ENCODE data around the gene LMF2.
"Not testable (repeated sequence)": the region's sequence is repeated elsewhere in the genome, so short reads cannot be mapped to it uniquely, and the experiment has no call there.

LMF2 gene

DNA sequence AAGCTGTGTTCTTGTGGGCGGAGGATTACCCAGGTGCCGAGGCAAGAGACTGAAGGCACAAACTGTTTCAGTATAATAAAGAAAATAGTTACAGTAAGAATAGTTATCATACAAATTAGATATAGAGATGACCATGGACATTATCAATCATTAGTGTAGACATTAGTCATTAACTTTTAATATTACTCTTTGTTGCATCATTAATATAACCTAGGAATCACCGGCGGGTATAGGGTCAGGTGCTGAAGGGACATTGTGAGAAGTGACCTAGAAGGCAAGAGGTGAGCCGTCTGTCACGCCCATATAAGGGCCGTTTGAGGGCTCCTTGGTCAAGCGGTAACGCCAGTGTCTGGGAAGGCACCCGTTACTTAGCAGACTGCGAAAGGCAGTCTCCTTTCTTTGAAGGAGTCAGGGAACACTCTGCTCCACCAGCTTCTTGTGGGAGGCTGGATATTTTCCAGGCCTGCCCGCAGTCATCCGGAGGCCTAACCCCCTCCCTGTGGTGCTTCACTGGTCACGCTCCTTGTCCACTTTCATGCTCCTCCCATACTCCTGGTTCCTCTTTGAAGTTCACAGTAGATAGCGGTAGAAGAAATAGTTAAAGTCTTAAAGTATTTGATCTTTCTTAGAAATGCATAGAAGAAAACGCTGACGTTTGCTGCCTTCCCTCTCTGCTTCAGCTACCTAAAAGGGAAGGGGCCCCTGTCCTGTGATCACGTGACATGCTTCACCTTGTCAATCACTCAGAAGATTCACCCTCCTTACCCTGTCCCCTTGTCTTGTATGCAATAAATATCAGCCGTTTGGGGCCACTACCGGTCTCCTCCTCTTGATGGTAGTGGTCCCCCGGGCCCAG, 26.6 kb upstream of the LMF2 start:
- DNase-seq = not testable (repeated sequence)

DNA sequence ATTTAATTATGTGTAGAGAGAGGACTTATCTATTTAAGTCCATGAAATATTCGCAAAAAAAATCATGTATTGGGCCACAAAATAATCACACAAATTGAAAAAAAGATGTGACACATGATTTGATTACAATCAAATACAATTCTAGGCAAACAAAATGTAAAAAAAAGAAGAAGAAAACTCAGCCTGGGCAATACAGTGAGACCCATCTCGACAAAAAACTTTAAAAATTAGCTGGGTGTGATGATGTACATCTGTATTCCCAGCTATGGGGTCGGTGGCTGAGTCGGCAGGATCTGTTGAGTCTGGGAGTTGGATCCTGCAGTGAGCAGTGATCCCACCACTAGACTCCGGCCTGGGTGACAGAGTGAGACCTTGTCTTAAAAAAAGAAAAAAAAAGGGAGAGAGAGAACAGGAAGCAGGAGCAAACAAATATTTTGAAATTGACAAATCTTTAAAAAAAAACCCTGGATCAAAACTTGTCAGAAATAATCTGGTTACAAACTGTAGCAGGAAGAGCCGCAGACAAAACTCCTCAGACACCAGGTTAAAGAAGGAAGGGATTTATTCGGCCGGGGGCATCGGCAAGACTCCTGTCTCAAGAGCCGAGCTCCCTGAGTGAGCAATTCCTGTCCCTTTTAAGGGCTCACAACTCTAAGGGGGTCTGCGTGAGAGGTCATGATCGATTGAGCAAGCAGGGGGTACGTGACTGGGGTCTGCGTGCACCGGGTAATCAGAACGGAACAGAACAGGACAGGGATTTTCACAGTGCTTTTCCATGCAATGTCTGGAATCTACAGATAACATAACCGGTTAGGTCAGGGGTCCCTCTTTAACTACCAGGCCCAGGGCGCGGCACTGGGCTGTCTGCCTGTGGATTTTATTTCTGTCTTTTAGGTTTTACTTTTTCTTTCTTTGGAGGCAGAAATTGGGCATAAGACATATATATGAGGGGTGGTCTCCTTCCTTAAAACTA, 25.6 kb upstream of the LMF2 start:
- DNase-seq = no peak

DNA sequence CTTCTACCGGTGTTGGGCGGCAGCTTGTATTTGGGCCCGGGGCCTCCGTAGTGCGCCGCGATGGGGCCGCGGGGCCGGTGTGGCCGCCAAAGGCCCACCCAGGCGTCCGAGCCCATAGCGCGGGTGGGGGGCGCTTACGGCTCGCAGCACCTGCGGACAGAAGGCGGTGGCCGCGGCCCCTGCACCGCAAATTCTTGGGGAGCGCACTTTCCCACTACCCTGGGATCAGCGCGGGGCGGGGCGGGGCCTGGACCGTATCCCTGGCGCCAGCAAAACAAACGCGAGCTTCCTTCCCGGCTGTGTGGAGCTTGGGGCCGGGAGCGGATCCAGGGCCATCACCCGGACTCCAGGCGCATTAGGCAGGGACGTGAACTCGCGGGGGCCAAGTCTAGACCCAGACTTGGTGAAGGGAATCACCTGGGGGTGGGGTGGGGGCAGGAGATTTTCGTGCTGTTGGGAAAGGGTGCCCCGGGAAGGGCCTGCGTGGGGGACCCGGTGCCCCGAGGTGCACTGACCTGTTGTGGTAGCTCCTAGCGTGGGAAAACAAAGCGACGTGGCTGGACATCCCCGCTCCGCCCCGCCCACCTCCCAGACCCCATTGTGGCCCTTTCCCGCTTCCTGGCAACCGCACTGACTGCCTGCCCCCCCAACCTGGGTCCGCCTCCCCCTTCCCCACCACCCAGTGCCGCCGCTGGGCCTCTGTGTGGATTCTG, 24.6 kb upstream of the LMF2 start:
- DNase-seq = peak; percentile 40

DNA sequence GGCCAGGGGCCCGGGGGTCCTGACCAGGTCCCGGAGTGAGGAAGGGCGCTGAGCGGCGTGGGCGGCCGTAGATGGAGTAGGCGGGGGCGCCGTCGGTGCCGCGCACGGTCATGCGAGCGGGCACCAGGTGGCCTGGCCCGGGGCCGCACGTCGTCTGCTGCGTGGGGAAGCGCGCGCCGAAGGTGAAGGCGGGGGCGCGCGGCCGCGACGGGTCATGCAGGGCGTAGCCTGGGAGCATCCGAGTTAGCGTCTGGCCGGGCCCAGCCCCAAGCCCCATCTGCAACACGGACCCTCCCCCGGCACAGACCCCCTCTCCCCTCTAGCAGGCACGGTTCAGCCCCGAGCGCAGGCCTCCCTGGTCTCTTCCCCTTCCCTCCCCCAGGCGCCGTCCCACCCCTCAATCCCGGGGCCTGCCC, 24.1 kb upstream of the LMF2 start:
- DNase-seq = peak; percentile 58

DNA sequence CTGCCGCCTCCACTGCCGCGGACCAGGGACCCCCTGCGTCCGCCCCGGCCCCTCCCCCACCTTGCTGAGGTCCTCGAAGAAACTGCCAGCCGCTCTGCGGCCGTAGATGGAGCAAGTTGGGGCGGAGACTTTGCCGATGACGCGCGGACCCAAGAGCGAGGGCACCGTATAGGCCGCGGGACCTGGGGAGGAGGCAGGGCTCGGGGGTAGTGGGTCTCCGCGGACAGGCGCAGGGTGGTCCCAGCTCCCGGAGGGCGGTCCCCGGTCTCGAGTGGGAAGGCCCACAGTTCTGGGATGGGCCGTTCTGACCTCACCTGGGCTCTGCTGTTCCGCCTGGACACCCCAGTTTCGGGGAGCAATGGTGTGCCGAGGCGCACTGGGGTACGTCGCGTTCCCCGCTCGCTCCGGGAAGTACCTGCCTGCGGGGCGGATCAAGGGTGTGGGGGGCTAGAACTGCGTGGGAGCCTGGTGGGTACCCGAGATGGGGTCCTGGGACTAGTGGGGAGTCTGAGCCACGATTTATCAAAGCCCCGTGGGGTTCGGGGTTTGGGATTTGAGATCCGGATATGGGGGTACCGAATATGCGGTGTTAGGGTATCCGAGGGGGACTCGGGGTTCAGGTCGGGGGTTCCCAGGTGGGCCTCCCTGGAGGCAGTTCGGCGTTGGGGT, 23.5 kb upstream of the LMF2 start:
- peak; percentile 85 for DNase-seq

DNA sequence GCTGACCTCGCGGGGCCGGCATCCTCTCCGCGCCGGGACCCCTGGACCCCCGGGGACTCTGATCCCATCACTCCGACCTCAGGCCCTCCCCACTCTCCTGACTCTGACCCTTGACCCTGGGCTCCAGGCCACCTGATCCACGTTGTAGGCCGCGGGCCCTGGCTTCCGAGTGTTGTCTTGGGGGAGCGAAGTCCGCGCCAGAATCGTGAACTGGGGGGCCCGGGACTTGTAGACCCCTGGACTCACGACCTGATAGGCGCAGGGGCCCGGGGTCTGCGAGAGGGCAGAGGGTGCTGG, 23.0 kb upstream of the LMF2 start:
- DNase-seq = no peak

DNA sequence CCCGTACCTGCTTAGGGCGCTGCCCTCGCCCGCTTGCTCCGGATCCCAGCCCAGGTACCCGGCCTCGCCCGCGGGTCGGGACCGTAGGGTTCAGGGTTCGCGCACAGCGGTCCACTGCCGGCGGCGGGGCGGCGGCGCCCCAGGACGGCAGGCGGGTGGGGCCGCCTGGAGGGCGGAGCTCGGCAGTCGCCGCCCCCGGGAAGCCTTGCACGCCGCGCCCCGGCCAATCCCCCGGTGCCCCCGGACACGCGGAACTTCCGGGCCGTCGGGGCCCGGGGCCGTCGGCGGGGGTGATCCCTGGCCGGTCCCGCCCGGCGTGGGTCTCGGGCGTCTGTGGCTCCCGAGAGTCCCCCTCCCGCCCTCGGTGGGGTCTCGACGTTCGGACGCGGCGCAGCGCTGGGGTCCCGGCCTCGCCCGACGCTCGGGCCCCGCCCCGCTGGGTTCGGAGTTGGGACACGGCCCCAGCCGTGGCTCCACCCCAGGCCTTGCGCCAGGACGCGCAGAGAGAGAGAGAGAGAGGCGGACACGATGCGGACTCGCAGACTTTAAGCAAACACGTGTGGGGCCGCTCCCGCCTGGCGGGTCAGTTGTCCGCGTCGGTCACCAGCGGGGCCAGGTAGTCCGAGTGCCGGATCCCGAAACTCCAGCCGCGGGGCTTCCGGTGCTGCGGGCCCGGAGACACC, 22.5 kb upstream of the LMF2 start, which contains the start of gene TYMP:
TYMP (minus strand) TSS at position 116 of the 683 bp plus-strand sequence. CDS start 303 bp downstream, outside the sequence.
- DNase-seq = peak; percentile 78

DNA sequence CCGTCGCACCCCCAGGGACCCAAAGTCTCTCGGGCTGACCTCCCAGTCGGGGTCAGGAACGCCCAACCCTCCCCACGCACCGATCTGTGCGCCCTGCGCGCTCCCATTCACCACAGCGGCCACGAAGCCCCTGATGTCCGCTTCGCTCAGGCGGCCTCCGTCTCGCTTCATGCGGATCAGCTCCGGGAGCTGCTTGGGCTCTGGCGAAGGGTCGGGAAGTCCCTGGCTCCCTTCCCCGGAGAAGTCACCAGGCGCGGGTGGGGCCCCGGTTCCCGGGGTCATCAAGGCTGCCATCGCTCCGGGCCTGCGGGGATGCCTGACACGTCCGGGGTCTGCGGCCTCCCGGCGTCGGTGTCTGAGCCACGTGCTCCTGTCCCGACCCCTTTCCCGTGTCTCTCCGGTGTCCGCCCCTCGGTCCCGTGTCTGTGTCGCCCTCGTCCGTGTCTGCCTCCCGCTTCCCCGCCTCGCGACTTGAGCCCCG, 22.0 kb upstream of the LMF2 start:
- no peak for DNase-seq

DNA sequence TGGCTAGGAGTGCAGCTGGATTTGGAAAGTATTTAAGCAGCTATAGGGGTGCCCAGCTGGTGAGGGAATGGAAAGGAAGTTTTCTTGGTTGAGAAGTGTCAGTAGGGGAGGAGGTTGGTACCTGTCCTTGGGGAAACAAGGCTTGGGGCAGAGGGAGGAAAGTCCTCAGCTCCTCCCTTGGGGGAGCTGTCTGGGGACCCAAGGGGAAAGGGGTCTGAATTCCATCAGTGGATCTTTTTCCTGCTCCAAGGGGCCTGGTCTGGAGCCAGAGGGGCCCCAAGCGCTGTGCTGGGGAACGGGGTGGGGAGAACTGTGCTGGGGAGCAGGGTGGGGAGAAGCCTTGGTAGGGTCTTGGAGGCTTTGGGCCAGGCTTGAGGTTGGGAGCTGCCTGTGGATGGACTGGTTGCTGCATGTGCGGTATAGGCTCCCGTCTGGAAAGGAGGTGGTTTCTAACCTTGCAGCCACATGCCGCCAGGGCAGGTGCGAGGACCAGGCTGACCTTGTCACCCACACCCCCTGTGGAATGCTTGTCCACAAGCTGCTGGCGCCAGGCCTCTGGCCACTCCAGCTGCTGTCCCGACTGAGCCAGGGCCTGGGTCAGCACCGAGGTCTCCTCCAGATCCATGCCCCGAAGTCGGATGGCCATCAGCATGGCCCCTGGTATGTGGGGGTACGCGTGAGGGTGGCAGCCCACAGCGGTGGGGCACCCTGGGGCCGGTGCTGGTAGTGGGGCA, 21.3 kb upstream of the LMF2 start:
- no peak for DNase-seq

DNA sequence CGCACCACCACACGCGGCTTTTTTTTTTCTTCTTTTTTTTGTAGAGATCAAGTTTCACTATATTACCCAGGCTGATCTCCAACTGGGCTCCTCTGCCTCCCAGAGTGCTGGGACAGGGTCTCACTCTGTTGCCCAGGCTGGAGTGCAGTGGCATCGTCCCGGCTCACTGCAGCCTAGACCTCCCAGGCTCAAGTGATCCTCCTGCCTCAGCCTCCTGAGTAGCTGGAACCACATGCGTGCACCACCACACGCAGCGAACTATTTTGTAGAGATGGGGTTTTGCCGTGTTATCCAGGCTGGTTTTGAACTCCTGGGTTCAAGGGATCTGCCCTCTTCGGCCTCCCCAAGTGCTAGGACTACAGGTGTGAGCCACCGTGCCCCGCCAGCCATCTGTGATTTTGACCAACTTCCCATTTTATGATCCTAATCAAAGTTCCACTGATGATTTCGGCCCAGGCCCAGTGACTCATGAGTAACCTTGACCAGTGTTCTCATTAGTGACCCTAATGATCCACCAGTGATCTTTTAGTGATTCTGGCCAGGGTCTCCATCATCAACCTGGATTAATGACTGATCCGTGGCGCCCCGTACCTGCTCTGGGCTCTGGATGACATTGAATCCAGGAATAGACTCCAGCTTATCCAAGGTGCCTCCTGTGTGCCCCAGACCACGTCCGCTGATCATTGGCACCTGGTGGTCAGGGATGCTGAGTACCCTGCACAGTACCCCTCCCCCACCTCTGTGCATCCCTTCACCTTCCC, 20.6 kb upstream of the LMF2 start:
- no peak for DNase-seq

DNA sequence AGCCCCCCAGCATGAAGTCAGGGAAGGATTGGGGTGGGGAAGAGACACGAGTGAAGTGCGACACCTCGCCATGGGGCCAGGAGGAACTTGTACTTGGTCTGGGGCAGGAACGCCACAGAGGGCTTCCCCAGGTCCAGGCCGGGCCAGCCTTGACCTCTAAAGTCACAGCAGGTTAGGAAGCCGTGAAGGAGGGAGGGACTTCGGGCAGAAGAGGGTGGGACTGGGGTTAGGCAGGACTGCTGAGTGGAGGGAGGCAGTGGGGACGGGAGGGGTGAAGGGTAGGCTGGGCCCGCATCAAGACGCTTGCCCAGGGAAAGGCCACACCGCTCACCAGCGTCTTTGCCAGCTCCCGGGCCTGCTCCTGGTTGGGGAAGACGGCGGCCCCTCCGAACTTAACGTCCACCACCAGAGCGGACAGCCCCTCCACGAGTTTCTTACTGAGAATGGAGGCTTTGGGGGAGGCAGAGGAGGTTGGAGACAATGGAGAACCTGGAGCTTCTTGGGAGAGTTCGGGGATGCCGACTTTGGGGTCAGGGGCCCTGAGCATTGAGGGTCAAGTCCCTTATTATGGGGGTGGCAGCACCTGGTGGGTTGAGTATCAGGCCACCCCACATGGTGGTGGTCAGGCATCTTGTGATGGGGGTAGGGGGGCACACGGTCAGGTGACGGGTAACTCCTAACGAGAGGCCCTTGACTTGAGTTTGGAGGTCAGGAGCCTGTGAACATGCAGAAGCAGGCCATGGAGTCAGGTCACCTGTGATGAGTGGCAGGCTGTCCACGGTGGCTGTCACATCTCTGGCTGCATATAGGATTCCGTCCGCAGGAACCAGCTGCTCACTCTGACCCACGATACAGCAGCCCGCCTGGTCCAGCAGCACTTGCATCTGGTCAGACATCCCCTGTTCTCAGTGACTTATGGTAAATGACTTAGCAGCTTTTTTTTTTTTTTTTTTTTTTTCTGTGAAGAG, 19.6 kb upstream of the LMF2 start:
- peak; percentile 67 for DNase-seq

DNA sequence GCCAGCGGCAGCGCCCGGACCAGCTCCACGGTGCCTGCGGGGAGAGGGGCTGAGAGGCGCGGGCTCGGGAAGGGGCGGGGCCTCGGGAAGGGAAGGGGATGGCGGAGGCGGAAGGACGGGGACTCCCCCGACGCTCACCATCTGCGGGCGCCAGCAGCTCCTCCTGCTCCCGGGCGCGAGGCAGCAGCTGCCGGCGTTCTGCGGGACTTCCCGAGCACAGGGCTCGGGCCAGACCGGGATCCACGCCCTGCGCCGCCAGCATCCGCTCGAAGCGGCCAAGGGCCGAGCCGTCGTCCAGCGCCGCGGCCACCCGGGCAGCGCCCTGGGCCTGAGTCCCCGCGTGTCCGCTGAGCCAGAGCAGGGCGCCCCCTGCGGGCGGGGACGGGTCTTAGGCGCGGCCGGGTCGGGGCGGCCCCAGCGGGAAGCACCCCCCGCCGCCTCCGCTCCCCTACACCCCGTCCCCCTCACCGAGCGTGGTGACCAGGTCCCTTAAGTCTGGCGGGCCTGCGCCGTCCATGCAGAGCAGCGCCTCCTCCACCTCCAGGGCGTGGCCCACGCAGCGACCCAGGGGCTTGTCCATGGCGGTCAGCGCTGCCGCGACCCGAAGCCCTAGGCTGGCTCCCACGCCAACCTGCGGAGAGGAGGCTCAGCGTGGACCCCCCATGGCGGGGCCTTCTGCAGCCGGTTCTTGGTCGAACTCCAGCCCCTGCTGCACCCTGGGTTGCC, 18.8 kb upstream of the LMF2 start:
- DNase-seq = peak; percentile 78

DNA sequence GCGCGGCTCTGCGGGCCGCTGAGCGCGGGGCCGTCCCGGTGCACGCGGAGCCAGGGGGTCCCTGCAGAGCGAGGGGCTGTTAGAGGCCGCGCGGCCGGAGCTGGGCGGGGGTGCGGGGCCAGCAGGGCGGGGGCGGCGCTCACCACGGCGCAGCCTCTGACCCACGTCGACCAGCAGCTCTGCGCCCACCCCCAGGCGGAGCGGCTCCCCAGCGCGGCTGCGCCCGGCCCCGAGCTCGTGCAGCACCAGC, 18.3 kb upstream of the LMF2 start:
- DNase-seq = no peak

DNA sequence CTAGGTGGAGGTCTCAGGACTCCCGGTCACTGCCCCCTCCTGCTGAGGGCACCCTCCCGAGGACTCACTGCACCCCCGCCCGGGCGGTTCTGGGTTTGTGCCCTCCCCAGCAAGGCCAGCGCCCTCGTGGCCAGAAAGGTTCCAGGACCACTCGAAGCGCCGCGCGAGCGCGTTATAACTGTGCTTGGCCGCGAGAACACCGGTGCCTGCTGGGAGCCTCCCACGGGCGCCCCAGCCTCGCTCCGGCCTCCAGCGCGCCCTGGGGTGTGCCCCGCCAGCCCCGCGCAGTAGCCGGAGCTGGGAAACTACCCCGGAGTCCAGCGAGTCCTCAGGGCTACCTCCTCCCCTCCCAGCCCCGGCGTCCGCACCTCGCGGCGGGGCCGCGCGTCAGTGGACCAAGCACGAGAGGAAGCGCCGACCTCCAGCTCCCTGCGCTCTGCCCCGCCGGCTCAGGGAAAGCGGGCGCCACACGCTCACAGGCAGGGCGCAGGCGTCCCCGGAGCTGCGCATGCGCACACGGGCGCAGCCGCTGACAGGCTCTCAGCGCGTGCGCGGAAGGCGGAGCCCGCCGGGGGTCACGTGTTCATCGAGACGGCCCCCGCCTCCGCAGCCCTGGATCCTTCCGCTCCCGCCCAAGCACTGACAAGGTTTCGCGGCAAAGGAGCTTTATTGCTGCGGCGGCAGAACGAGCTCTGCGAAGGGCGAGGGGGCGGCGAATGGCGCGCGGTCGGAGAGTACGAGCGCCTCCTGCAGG, 17.8 kb upstream of the LMF2 start, which contains the start of gene SCO2:
SCO2 (minus strand) TSS at position 495 of the 754 bp plus-strand sequence. CDS start 1,187 bp downstream, outside the sequence.
- DNase-seq = peak; percentile 93

DNA sequence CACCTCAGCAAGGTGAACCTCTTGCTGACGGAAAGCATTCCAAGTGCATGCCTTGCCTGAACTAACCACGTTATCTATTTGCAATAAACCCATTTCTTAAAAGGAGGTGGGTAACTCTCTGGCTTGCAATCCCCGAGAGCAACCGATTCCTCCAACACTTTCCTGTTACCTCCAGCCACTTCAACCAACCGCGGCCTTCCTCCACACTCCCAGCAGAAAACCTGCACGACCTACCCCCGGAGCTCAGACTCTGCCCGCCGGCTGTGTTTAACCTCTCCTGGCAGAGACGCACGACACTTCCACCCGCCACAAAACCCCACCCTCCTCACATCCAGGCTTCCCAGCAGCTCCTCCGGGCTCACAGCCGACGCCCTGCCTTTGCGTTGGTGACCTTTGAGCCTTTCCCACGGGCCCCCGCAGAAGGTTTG, 17.2 kb upstream of the LMF2 start:
- no peak for DNase-seq

DNA sequence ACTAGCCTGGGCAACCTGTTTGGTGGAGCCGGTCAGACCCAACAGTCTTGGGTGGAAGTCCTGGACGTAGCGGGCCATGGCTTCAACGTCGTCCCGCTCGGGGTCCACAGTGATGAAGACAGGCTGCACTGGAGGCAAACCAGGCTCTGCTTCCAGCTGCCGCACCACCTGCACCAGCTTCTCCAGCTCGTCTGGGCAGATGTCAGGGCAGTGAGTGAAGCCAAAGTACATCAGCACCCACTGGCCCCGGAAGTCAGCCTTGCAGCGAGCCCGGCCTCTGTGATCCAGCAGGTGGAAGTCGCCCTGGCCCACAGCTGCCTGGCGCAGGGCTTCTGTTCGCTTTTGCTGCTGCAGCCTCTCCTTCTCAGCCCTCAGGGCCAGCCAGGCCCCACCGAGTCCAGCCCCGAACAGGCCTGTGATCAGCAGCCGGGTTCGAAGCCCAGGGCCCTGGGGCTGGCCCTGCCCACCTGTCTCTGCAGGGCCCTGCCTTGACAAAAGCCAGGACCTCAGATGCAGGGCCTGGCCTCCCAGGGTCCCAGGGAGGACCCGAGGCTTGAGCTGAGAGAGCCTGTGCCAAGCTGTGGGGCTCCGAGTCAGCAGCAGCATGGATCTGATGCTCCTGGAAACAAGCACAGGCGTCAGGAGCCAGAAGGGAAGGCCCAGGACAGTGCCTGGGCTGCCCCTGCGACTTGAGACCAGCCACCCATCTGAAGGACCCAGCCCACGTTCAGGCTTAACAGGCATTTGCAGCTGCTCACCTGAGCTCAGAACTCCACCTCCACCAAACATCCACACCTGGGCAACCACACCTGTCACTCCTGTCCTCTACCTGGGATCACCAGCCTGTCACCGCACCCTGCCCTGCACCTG, 16.5 kb upstream of the LMF2 start:
- no peak for DNase-seq

DNA sequence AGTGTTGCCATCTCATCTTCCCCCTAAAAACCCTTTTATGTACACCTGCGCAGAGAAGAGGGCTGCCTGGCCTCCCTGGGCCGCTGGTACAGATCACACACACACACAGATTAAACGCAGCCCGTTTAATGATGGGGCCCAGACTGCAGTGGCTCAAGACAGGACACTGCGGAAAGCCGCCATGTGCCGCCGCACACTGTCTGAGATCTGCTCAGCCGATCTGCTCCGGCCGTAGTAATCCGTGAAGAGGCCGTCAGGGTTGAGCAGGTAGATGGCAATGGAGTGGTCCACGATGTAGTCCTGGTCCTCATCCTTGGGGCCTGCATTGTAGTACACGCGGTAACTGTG, 15.9 kb upstream of the LMF2 start:
- no peak for DNase-seq

Data from NK-92 treated with Interleukin-12 subunit alpha and Interleukin-12 subunit beta, amount 100 ng/mL, for 24 hours (cell line).